HepG2 (cell line): ENCODE data around the gene CIAO2B. TPM values are rescaled to one million over a fixed set of nuclear protein-coding genes. Genes with fewer than 3 reads are reported as not detected.
A peak's percentile ranks its signal among the peaks of the same experiment; 100 is the strongest.

Source experiments
- ADNP ChIP-seq: sonication (generic); formaldehyde crosslinking; IDR thresholded peaks from 2 replicates; pipeline ENCODE4 v1.4.0; 2020; ENCODE audit warnings: missing genetic modification reagents
- ATF7 ChIP-seq, 2 experiments: fragments of 450-650 bp in 1 of 2; sonication (generic) in 1 of 2; formaldehyde crosslinking in 1 of 2; IDR thresholded peaks; 2 replicates each; pipeline versions ENCODE4 v1.4.0 to v1.6.1; 2016 to 2020; ENCODE audit warnings: antibody characterized with exemption in 1 of 2, mild to moderate bottlenecking in 1 of 2, missing genetic modification reagents in 1 of 2
- HHEX ChIP-seq: IDR thresholded peaks from 2 replicates; pipeline ENCODE4 v1.6.1; 2016; ENCODE audit warnings: control low read depth
- HNRNPK ChIP-seq: fragments of 200-400 bp; formaldehyde crosslinking; IDR thresholded peaks from 2 replicates; pipeline ENCODE4 v1.6.1; 2018; ENCODE audit warnings: low read length, low read depth, moderate library complexity, mild to moderate bottlenecking; ENCODE audit not compliant: poor library complexity, severe bottlenecking
- HNRNPLL ChIP-seq: fragments of 200-400 bp; formaldehyde crosslinking; IDR thresholded peaks from 2 replicates; pipeline ENCODE4 v1.6.1; 2017; ENCODE audit warnings: mild to moderate bottlenecking, low read depth, low read length; ENCODE audit not compliant: poor library complexity, severe bottlenecking
- KDM5B ChIP-seq: sonication (generic); formaldehyde crosslinking; IDR thresholded peaks from 2 replicates; pipeline ENCODE4 v1.4.0; 2020; ENCODE audit warnings: missing genetic modification reagents, mild to moderate bottlenecking, borderline replicate concordance
- MEIS1 ChIP-seq: sonication (generic); formaldehyde crosslinking; IDR thresholded peaks from 2 replicates; pipeline ENCODE4 v1.9.0; 2021; ENCODE audit warnings: mild to moderate bottlenecking, missing genetic modification reagents, moderate library complexity, borderline replicate concordance
- NR2F2 ChIP-seq: IDR thresholded peaks from 2 replicates; pipeline ENCODE4 v1.6.1; 2012; ENCODE audit warnings: low read depth, inconsistent platforms, borderline replicate concordance
- PAXIP1 ChIP-seq: sonication (generic); formaldehyde crosslinking; conservative IDR thresholded peaks from 2 replicates; pipeline ENCODE4 v1.4.0; 2020; ENCODE audit warnings: mild to moderate bottlenecking, missing genetic modification reagents, moderate library complexity
- RXRA ChIP-seq: sonication (generic); formaldehyde crosslinking; IDR thresholded peaks from 2 replicates; pipeline ENCODE4 v1.5.1; 2020; ENCODE audit warnings: missing genetic modification reagents
- SAP130 ChIP-seq: IDR thresholded peaks from 2 replicates; pipeline ENCODE4 v1.6.1; 2016; ENCODE audit warnings: low read depth
- SMARCE1 ChIP-seq: fragments of 450-650 bp; IDR thresholded peaks from 2 replicates; pipeline ENCODE4 v1.6.1; 2017; ENCODE audit warnings: borderline replicate concordance
- SRSF4 ChIP-seq: fragments of 200-400 bp; formaldehyde crosslinking; IDR thresholded peaks from one replicate; pipeline ENCODE4 v1.6.1; 2018; ENCODE audit warnings: mild to moderate bottlenecking, low read depth, low read length, moderate library complexity; ENCODE audit not compliant: poor library complexity, severe bottlenecking
- TGIF2 ChIP-seq: IDR thresholded peaks from 2 replicates; pipeline ENCODE4 v1.6.1; 2016; ENCODE audit warnings: control low read depth, missing compliant biosample characterization
- ZNF207 ChIP-seq: fragments of 450-650 bp; IDR thresholded peaks from 2 replicates; pipeline ENCODE4 v1.6.1; 2016; ENCODE audit warnings: antibody characterized with exemption, borderline replicate concordance
- ZNF292 ChIP-seq: sonication (generic); formaldehyde crosslinking; IDR thresholded peaks from 2 replicates; pipeline ENCODE4 v1.8.1; 2022; ENCODE audit warnings: mild to moderate bottlenecking, low read depth, missing genetic modification reagents, borderline replicate concordance
- ZNF331 ChIP-seq: sonication (generic); formaldehyde crosslinking; IDR thresholded peaks from 2 replicates; pipeline ENCODE4 v1.4.0; 2020; ENCODE audit warnings: missing genetic modification reagents
- ZNF350 ChIP-seq: sonication (generic); formaldehyde crosslinking; IDR thresholded peaks from 2 replicates; pipeline ENCODE4 v1.4.0; 2020; ENCODE audit warnings: mild to moderate bottlenecking, low read depth, missing genetic modification reagents, borderline replicate concordance
- ZNF460 ChIP-seq: sonication (generic); formaldehyde crosslinking; IDR thresholded peaks from 2 replicates; pipeline ENCODE4 v1.5.1; 2020; ENCODE audit warnings: missing genetic modification reagents, mild to moderate bottlenecking, borderline replicate concordance
- ZNF572 ChIP-seq: sonication (generic); formaldehyde crosslinking; IDR thresholded peaks from 2 replicates; pipeline ENCODE4 v1.5.1; 2020; ENCODE audit warnings: mild to moderate bottlenecking, missing genetic modification reagents
- ZNF605 ChIP-seq: sonication (generic); formaldehyde crosslinking; IDR thresholded peaks from 2 replicates; pipeline ENCODE4 v1.8.0; 2022; ENCODE audit warnings: mild to moderate bottlenecking, missing genetic modification reagents
- ZNF788 ChIP-seq: sonication (generic); formaldehyde crosslinking; IDR thresholded peaks from 2 replicates; pipeline ENCODE4 v1.5.0; 2020; ENCODE audit warnings: mild to moderate bottlenecking, missing genetic modification reagents, borderline replicate concordance
- ZSCAN22 ChIP-seq: sonication (generic); formaldehyde crosslinking; IDR thresholded peaks from 2 replicates; pipeline ENCODE4 v1.4.0; 2020; ENCODE audit warnings: mild to moderate bottlenecking, missing genetic modification reagents
- polyA plus RNA-seq, 8 experiments: library from polyadenylated mRNA; depleted of rRNA in 3 of 8; stranded (reverse) in 7 of 8; unstranded in 1 of 8; fragments of >200 nt; fragmentation: Illumina TruSeq in 4 of 8; extraction: Trizol in 4 of 8; gene quantifications; 2 replicates each; pipeline versions ENCODE4 v1.2.1 to v1.2.3, GENCODE V29; 2011 to 2016; ENCODE audit warnings: low read depth in 4 of 8, missing spikeins in 1 of 8, mixed read lengths in 1 of 8; ENCODE audit not compliant: insufficient read depth in 1 of 8
- total RNA-seq, 5 experiments: library from RNA; depleted of rRNA; stranded (reverse); fragments of >200 nt; fragmentation: Illumina TruSeq; extraction: Trizol; gene quantifications; 2 replicates each; pipeline ENCODE4 v1.2.3, GENCODE V29; 2016; ENCODE audit warnings: low read depth in 1 of 5
- TF ChIP-seq, protein P1 (sequence below): sonication (generic); formaldehyde crosslinking; IDR thresholded peaks from 2 replicates; pipeline ENCODE4 v1.4.0; 2020; ENCODE audit warnings: missing genetic modification reagents
- TF ChIP-seq, protein P2 (sequence below): sonication (generic); formaldehyde crosslinking; IDR thresholded peaks from 2 replicates; pipeline ENCODE4 v1.4.0; 2020; ENCODE audit warnings: mild to moderate bottlenecking, low read depth, missing genetic modification reagents

The CIAO2B gene
- total and polyA plus RNA-seq, 2 of the 13 experiments (the other 11 are each of a cell fraction or from before 2014, with no cell fraction given), result 157 to 293 TPM

DNA sequence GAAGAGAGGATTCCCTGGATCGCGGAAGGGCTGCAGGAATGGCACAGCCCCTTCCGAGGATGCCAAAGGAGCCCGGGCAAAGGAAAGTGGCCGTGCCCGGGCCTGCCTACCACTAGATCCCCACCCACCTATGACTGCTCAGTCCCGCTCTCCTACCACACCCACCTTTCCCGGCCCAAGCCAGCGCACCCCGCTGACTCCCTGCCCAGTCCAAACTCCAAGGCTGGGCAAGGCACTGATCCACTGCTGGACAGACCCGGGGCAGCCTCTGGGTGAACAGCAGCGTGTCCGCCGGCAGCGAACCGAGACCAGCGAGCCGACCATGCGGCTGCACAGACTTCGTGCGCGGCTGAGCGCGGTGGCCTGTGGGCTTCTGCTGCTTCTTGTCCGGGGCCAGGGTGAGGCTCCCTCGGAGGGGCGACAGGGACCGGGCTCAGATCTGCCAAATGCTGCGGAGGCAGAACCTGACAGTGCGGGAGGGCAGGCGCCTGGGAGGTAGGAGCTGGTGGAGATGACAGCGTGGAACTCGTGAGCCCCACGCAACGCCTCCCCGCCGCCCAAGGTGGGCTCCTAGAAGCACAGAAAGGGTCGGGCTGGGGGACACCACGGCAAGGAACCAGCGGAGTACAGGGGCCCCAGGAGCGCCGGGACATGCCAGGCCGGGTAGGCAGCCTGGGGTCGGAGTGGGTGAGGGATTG is 1.3 kb upstream of the CIAO2B start, which contains the start of gene CES2 (continued):
- TF ChIP-seq SRSF4 (no peak), SMARCE1 (no peak), HNRNPK (no peak), NR2F2 (no peak), ZNF460 (CRISPR knock-in tag) (no peak), TGIF2 (no peak), ZNF572 (CRISPR knock-in tag) (no peak), ZNF788 (peak; percentile 94), ZNF207 (no peak), ZSCAN22 (CRISPR knock-in tag) (no peak), ZNF605 (CRISPR knock-in tag) (peak; percentile 94), ZNF350 (CRISPR knock-in tag) (peak; percentile 75; the same call in 1 of the 2 replicates), PAXIP1 (peak; percentile 80), HNRNPLL (peak; percentile 59), RXRA (CRISPR knock-in tag) (peak; percentile 68; the same call in 1 of the 2 replicates), SAP130 (peak; percentile 98), ZNF331 (CRISPR knock-in tag) (peak; percentile 49; the same call in 1 of the 2 replicates), ADNP (CRISPR knock-in tag) (no peak), HHEX (CRISPR knock-in tag) (no peak), MEIS1 (CRISPR knock-in tag) (peak; percentile 53), ATF7 (IDR thresholded peaks at IDR 0.05) (no peak), ATF7 (CRISPR knock-in tag; IDR thresholded peaks at IDR 0.05) (peak; percentile 13; the same call in 1 of the 2 replicates), KDM5B (peak; percentile 92; the same call in 1 of the 2 replicates), ZNF292 (peak; percentile 88)
- TF ChIP-seq, protein P1, sequence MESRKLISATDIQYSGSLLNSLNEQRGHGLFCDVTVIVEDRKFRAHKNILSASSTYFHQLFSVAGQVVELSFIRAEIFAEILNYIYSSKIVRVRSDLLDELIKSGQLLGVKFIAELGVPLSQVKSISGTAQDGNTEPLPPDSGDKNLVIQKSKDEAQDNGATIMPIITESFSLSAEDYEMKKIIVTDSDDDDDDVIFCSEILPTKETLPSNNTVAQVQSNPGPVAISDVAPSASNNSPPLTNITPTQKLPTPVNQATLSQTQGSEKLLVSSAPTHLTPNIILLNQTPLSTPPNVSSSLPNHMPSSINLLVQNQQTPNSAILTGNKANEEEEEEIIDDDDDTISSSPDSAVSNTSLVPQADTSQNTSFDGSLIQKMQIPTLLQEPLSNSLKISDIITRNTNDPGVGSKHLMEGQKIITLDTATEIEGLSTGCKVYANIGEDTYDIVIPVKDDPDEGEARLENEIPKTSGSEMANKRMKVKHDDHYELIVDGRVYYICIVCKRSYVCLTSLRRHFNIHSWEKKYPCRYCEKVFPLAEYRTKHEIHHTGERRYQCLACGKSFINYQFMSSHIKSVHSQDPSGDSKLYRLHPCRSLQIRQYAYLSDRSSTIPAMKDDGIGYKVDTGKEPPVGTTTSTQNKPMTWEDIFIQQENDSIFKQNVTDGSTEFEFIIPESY (CRISPR knock-in tag), result no peak; the same call in 1 of the 2 replicates
- TF ChIP-seq, protein P2, sequence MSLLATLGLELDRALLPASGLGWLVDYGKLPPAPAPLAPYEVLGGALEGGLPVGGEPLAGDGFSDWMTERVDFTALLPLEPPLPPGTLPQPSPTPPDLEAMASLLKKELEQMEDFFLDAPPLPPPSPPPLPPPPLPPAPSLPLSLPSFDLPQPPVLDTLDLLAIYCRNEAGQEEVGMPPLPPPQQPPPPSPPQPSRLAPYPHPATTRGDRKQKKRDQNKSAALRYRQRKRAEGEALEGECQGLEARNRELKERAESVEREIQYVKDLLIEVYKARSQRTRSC, result no peak
